Measurements from ENCODE around the gene GRXCR2.

The GRXCR2 gene

DNA sequence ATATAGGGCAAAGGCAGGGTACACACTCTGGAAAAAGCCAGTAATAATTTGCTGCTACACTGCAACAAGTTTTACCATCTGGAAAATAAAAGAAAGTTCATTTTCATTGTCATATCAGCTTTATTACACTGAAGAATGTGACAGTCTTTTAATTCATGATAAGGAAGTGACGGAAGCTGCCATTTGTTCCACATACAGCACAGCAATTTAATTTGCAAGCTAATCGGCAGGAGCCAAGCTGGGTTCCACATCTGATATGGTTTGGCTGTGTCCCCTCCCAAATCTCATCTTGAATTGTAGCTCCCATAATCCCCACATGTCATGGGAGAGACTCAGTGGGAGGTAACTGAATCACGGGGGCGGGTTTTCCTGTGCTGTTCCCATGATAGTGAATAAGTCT is 54.2 kb downstream of the GRXCR2 start:
- H3K9ac ChIP-seq (ENCODE audit: low read length in 2 of 2) = no peak overlapping the region
- H3K27me3 ChIP-seq (ENCODE audit: control insufficient read depth in 1 of 2, insufficient read depth in 2 of 2, low read length in 2 of 2) = no peaks in the 10 kb centered on the region
- H3K9me3 ChIP-seq (ENCODE audit: control insufficient read depth in 2 of 2, low read length in 2 of 2) = no peaks in the 10 kb centered on the region
- H3K36me3 ChIP-seq (ENCODE audit: control insufficient read depth in 2 of 2, insufficient read depth in 2 of 2, low read length in 2 of 2) = peaks cover 3 to 8% of the 10 kb centered on the region in 2 donors
- H3K4me3 ChIP-seq (ENCODE audit: low read length in 2 of 2) = no peak overlapping the region
- H3K27ac ChIP-seq (ENCODE audit: low read length) = no peak overlapping the region
- no peaks in the 10 kb centered on the region for H3K4me1 ChIP-seq (ENCODE audit: control insufficient read depth, insufficient read depth, low read length)

DNA sequence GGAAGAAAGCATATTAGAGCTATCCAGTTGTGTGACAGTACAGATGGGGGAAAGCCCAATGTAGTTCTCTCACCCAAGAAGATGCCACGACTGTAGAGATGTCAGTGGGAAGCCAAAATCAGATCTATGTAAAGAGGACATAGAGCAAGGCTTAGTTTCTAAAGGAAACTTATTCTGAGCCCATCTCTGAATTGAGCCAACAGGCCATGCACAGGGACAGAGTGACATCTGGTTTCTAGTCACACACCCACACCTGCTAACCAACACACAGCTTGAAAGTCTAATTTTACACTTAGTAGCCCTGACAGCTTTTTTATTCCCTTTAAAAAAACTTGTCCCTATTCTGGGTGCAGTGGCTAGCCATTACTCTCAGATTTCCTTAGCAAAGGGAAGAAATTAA is 59.9 kb downstream of the GRXCR2 start:
- no peaks in the 10 kb centered on the region for H3K27me3 ChIP-seq (ENCODE audit: control insufficient read depth in 1 of 2, insufficient read depth in 2 of 2, low read length in 2 of 2)
- H3K4me1 ChIP-seq (ENCODE audit: control insufficient read depth, insufficient read depth, low read length) = no peaks in the 10 kb centered on the region
- H3K36me3 ChIP-seq (ENCODE audit: control insufficient read depth in 2 of 2, insufficient read depth in 2 of 2, low read length in 2 of 2) = peaks cover 3 to 6% of the 10 kb centered on the region in 2 donors
- no peak overlapping the region for H3K27ac ChIP-seq (ENCODE audit: low read length)
- no peak overlapping the region for H3K9ac ChIP-seq (ENCODE audit: low read length in 2 of 2)
- no peak overlapping the region for H3K4me3 ChIP-seq (ENCODE audit: low read length in 2 of 2)
- no peaks in the 10 kb centered on the region for H3K9me3 ChIP-seq (ENCODE audit: control insufficient read depth in 2 of 2, low read length in 2 of 2)

DNA sequence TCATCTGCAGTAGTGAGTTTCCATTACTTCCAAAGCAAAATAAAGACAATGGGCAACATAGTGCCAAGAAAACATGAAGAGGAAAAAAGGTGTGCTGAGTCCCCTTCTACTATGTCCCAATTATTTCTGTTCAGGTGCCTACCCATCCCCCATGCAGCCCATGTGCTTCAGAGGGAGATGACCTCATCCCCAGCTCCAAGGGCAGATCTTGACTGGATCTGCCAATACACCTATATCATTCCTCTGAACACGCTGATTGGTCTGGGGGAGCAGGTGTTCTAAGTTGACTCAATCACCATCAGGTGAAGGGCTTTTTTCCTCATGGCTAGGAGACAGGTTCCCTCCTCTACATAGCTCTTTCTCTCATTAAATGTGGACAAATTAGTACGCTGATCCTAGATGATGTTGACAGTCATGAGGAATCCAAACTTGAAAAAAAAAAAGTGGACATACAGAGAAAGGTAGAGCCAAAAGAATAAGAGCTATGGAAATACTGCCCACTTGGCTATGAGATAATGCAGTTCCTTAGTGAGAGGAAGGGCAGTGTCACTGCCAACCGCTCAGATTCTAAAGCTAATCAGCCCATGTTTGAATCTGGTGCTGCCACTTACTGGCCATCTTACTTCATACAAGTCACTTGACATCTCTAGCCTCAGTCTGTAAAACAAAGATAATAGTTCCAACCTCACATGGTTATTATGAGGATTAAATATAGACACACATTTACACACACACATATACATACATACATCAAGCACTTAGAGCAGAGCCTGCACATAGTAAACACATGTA is 60.8 kb downstream of the GRXCR2 start:
- Histone ChIP-seq H3K27ac (ENCODE audit: low read length) (no peak overlapping the region), H3K4me1 (ENCODE audit: control insufficient read depth, insufficient read depth, low read length) (no peaks in the 10 kb centered on the region)

More for the DNA sequence above, 60.8 kb downstream of the GRXCR2 start:
- Histone ChIP-seq H3K36me3 (ENCODE audit: control insufficient read depth in 2 of 2, insufficient read depth in 2 of 2, low read length in 2 of 2) (peaks cover 0 to 2% of the 10 kb centered on the region in 2 donors), H3K4me3 (ENCODE audit: low read length in 2 of 2) (no peak overlapping the region), H3K27me3 (ENCODE audit: control insufficient read depth in 1 of 2, insufficient read depth in 2 of 2, low read length in 2 of 2) (no peaks in the 10 kb centered on the region), H3K9ac (ENCODE audit: low read length in 2 of 2) (no peak overlapping the region), H3K9me3 (ENCODE audit: control insufficient read depth in 2 of 2, low read length in 2 of 2) (no peaks in the 10 kb centered on the region)

All from stomach smooth muscle (tissue), 2 donors.